Keratinocyte (primary cell): ENCODE results near the gene RPP21. TPM values are rescaled to one million over a fixed set of nuclear protein-coding genes. Genes with fewer than 3 reads are reported as not detected.

Source experiments
- DNase-seq: peaks from one replicate; pipeline ENCODE4 v3.0.0-alpha.2; 2011; ENCODE audit warnings: low read depth, missing footprints, low spot score
- FAIRE-seq: peaks from 2 replicates; lab custom pipeline; 2011; peaks lifted over from hg19 to GRCh38; lab: Jason Lieb, UNC
- H2AFZ ChIP-seq: 2 replicates; pipeline ENCODE4 v1.6.0; 2012; ENCODE audit warnings: low read length, control low read depth, inconsistent platforms; ENCODE audit not compliant: control insufficient read depth
- H3K27ac ChIP-seq: 2 replicates; pipeline ENCODE4 v1.5.1; 2011; ENCODE audit warnings: low read length; ENCODE audit not compliant: control insufficient read depth, insufficient read depth
- H3K27me3 ChIP-seq: 3 replicates; pipeline ENCODE4 v1.6.0; 2011; ENCODE audit warnings: low read length; ENCODE audit not compliant: control insufficient read depth, insufficient read depth; ENCODE audit errors: extremely low read depth
- H3K36me3 ChIP-seq, 2 experiments: 2 replicates in 1 of 2; 3 replicates in 1 of 2; pipeline ENCODE4 v1.5.1; 2011; ENCODE audit warnings: low read length in 2 of 2, mild to moderate bottlenecking in 1 of 2; ENCODE audit not compliant: control insufficient read depth in 2 of 2, insufficient read depth in 2 of 2; ENCODE audit errors: extremely low read depth in 1 of 2
- H3K4me1 ChIP-seq: 3 replicates; pipeline ENCODE4 v1.5.1; 2011; ENCODE audit warnings: low read length; ENCODE audit not compliant: control insufficient read depth, insufficient read depth; ENCODE audit errors: extremely low read depth
- H3K4me2 ChIP-seq: 3 replicates; pipeline ENCODE4 v1.6.0; 2011; ENCODE audit warnings: low read depth, low read length; ENCODE audit not compliant: control insufficient read depth, insufficient read depth; ENCODE audit errors: extremely low read depth
- H3K4me3 ChIP-seq, 3 experiments: fragments of 200-600 bp in 1 of 3; sonication (generic) in 1 of 3; 2 replicates in 2 of 3; 3 replicates in 1 of 3; pipeline ENCODE4 v1.5.1; 2011 to 2016; ENCODE audit warnings: low read length in 3 of 3, mild to moderate bottlenecking in 3 of 3, control low read depth in 2 of 3, inconsistent platforms in 1 of 3, low read depth in 1 of 3, mixed read lengths in 1 of 3, mixed run types in 1 of 3, moderate library complexity in 1 of 3; ENCODE audit not compliant: control insufficient read depth in 2 of 3, insufficient read depth in 2 of 3; ENCODE audit errors: extremely low read depth in 1 of 3
- H3K79me2 ChIP-seq: 2 replicates; pipeline ENCODE4 v1.6.0; 2012; ENCODE audit warnings: low read length; ENCODE audit not compliant: control insufficient read depth, insufficient read depth
- H3K9ac ChIP-seq: 3 replicates; pipeline ENCODE4 v1.6.0; 2011; ENCODE audit warnings: low read length; ENCODE audit not compliant: control insufficient read depth, insufficient read depth; ENCODE audit errors: extremely low read depth
- H3K9me1 ChIP-seq: 3 replicates; pipeline ENCODE4 v1.6.0; 2011; ENCODE audit warnings: low read length; ENCODE audit not compliant: control insufficient read depth, insufficient read depth; ENCODE audit errors: extremely low read depth
- H3K9me3 ChIP-seq: 2 replicates; pipeline ENCODE4 v1.5.1; 2012; ENCODE audit warnings: low read depth, low read length; ENCODE audit not compliant: control insufficient read depth
- H4K20me1 ChIP-seq: 3 replicates; pipeline ENCODE4 v1.6.0; 2011; ENCODE audit warnings: low read length; ENCODE audit not compliant: control insufficient read depth, insufficient read depth; ENCODE audit errors: extremely low read depth
- EZH2 ChIP-seq: IDR thresholded peaks from one replicate; pipeline ENCODE4 v1.6.1; 2012; ENCODE audit warnings: inconsistent platforms, mild to moderate bottlenecking, low read length, moderate library complexity
- dilution Hi-C: fragments of 300-500 bp; cut with MboI; formaldehyde crosslinking; loops from one replicate; pipeline ENCODE4 v1.7.0; 2020; ENCODE audit warnings: low sequenced_read_pairs; ENCODE audit not compliant: extremely low pct_ligation_motif_present
- polyA plus RNA-seq, 5 experiments: library from polyadenylated mRNA; depleted of rRNA in 3 of 5; stranded (reverse) in 3 of 5; stranded (forward) in 1 of 5; unstranded in 1 of 5; fragments of >200 nt; gene quantifications; 1 replicate in 1 of 5; 2 replicates in 3 of 5; 3 replicates in 1 of 5; pipeline versions ENCODE4 v1.2.1 to v1.2.3, GENCODE V29; 2011 to 2012; ENCODE audit warnings: missing spikeins in 2 of 5, low read depth in 1 of 5, low replicate concordance in 1 of 5
- TF ChIP-seq, protein P1 (sequence below), 3 experiments: IDR thresholded peaks in 1 of 3; conservative IDR thresholded peaks in 1 of 3; optimal IDR thresholded peaks in 1 of 3; 2 replicates in 2 of 3; 3 replicates in 1 of 3; pipeline versions ENCODE3 to v1.5.1; 2011; ENCODE audit warnings: low read length in 3 of 3, mild to moderate bottlenecking in 3 of 3, moderate library complexity in 2 of 3, control low read depth in 1 of 3, inconsistent platforms in 1 of 3; ENCODE audit not compliant: insufficient read depth in 2 of 3; ENCODE audit errors: extremely low read depth in 1 of 3

Gene RPP21
- polyA plus RNA-seq, 1 donor (not counting 4 experiments of a cell fraction or from before 2014, with no cell fraction given), result 25.7 TPM

DNA sequence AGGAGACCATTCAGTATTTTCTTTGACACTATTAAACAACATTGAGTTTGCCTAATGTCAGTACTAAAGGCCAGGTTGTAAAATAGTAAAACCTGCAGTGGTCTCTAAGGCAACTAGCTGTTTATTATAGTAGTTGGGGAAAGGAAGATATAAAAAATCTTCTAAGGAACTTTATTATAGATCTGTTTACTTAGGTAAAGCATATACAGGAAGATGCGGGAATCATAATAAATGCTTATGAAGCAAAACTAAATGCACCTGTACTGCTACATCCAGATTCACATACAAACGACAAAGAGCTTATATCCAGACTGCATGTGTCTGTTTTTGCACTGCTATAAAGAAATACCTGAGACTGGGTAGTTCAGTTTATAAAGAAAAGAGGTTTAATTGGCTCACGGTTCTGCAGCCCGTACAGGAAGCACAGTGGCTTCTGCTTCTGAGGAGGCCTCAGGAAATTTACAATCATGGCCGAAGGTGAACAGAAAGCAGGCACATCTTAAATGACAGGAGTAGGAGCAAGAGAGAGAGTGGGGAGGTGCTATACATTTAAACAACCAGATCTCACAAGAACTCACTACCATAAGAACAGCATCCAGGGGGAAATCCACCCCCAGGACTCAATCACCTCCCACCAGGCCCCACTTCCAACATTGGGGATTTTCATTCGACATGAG lies 26.9 kb upstream of the RPP21 start:
- H3K9ac ChIP-seq, result no peak overlapping the region
- H3K79me2 ChIP-seq, result peaks cover 86% of the 10 kb centered on the region
- H2AFZ ChIP-seq, result no peak overlapping the region
- H3K4me1 ChIP-seq, result peaks cover 13% of the 10 kb centered on the region
- DNase-seq (no peak), FAIRE-seq (no peak)
- no peak overlapping the region for H3K27ac ChIP-seq
- dilution Hi-C loops, result no loop called here
- no peak overlapping the region for H3K4me3 ChIP-seq
- H4K20me1 ChIP-seq, result peaks cover 2% of the 10 kb centered on the region
- peaks cover 5 to 12% of the 10 kb centered on the region in 2 experiments for H3K36me3 ChIP-seq
- no peaks in the 10 kb centered on the region for H3K27me3 ChIP-seq
- H3K9me3 ChIP-seq, result no peaks in the 10 kb centered on the region
- no peak overlapping the region for H3K4me2 ChIP-seq
- no peaks in the 10 kb centered on the region for H3K9me1 ChIP-seq
- TF ChIP-seq, protein P1, sequence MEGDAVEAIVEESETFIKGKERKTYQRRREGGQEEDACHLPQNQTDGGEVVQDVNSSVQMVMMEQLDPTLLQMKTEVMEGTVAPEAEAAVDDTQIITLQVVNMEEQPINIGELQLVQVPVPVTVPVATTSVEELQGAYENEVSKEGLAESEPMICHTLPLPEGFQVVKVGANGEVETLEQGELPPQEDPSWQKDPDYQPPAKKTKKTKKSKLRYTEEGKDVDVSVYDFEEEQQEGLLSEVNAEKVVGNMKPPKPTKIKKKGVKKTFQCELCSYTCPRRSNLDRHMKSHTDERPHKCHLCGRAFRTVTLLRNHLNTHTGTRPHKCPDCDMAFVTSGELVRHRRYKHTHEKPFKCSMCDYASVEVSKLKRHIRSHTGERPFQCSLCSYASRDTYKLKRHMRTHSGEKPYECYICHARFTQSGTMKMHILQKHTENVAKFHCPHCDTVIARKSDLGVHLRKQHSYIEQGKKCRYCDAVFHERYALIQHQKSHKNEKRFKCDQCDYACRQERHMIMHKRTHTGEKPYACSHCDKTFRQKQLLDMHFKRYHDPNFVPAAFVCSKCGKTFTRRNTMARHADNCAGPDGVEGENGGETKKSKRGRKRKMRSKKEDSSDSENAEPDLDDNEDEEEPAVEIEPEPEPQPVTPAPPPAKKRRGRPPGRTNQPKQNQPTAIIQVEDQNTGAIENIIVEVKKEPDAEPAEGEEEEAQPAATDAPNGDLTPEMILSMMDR (optimal IDR thresholded peaks at IDR 0.05 in 1 of 3, IDR thresholded peaks at IDR 0.05 in 1 of 3, conservative IDR thresholded peaks at IDR 0.05 in 1 of 3; ENCODE audit: extremely low read depth in 1 of 3, insufficient read depth in 2 of 3, low read length in 3 of 3), result no peak
- no peak for TF ChIP-seq EZH2

DNA sequence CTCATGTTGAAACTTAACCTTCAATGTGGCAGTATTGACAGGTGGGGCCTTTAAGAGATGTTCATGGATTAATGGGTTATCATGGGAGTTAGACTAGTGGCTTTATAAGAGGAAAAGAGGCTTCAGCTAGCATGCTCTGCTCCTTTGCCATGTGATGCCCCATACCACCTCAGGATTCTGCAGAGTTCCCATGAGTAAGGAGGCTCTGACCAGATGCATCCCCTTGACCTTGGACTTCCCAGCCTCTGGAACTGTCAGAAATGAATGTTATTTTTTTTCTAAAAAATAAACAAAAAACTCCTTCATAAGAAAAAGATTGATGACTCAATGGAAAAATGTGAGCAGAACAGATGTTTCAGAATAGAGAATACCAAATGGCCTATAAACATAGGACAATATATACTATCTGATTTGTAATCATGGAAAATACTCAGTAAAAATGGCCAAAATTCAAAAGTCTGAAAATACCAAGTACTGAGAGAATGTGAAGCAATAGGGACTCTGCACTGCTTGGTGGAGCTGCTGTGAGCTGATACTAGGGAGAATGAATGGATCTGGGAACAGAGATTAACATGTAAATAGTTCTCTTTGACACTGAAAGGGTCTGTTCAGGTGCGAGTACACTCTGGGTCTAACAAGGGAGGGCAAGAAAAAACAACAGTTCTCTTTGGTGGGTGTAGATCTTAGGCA lies 25.7 kb upstream of the RPP21 start:
- no peaks in the 10 kb centered on the region for H3K9me1 ChIP-seq
- FAIRE-seq (no peak), DNase-seq (no peak)
- peaks cover 21% of the 10 kb centered on the region for H3K4me1 ChIP-seq
- H3K27me3 ChIP-seq, result no peaks in the 10 kb centered on the region
- no peak overlapping the region for H3K4me2 ChIP-seq
- no peak overlapping the region for H3K9ac ChIP-seq
- dilution Hi-C loops, result no loop called here
- H3K79me2 ChIP-seq, result peaks cover 91% of the 10 kb centered on the region
- no peaks in the 10 kb centered on the region for H3K9me3 ChIP-seq
- no peak overlapping the region for H2AFZ ChIP-seq
- H3K36me3 ChIP-seq, result peaks cover 0 to 8% of the 10 kb centered on the region in 2 experiments
- H4K20me1 ChIP-seq, result peaks cover 2% of the 10 kb centered on the region
- H3K4me3 ChIP-seq, result no peak overlapping the region
- TF ChIP-seq, protein P1 (optimal IDR thresholded peaks at IDR 0.05 in 1 of 3, IDR thresholded peaks at IDR 0.05 in 1 of 3, conservative IDR thresholded peaks at IDR 0.05 in 1 of 3; ENCODE audit: extremely low read depth in 1 of 3, insufficient read depth in 2 of 3, low read length in 3 of 3), result no peak
- TF ChIP-seq EZH2, result no peak
- no peak overlapping the region for H3K27ac ChIP-seq
